SK-MEL-5 (cell line): ENCODE results near the gene ZNF264. TPM values are rescaled to one million over a fixed set of nuclear protein-coding genes. Genes with fewer than 3 reads are reported as not detected.
A peak's percentile ranks its signal among the peaks of the same experiment; 100 is the strongest.
"Not testable (repeated sequence)": the region's sequence is repeated elsewhere in the genome, so short reads cannot be mapped to it uniquely, and the experiment has no call there.

Experiments
- DNase-seq: peaks from one replicate; pipeline ENCODE4 v3.0.0-alpha.2; 2016; ENCODE audit warnings: low read depth, low spot score
- in situ Hi-C: cut with HindIII; loops from 2 replicates; pipeline ENCODE4 v1.10.0; 2016; ENCODE audit warnings: low sequenced_read_pairs, high pct_unique_total_duplicates, low pct_unique_long_range_greater_than_20kb
- polyA plus RNA-seq, 2 experiments: library from polyadenylated mRNA; depleted of rRNA; stranded (reverse); fragments of >200 nt; gene quantifications; 2 replicates each; pipeline ENCODE4 v1.2.3, GENCODE V29; 2015
- total RNA-seq: library from RNA; depleted of rRNA; stranded (reverse); fragments of >200 nt; shearing (Covaris generic); gene quantifications from 2 replicates; pipeline ENCODE4 v1.2.3, GENCODE V29; 2014; rRNA removed

The ZNF264 gene
- 6.3 and 13.6 TPM in 2 replicates for total RNA-seq
- 2.2 and 5.6 TPM in 2 replicates for polyA plus RNA-seq (2015; cell fraction: cytosol; rRNA removed)
- polyA plus RNA-seq (2015; cell fraction: nucleus; rRNA removed) = 22.4 and 45.4 TPM in 2 replicates

- DNase-seq = peak; percentile 79
- in situ Hi-C loops = no loop called here
Measured at GRCh38 chr19:57191141-57192076, at the start of gene ZNF264. Gene ZNF264 (plus strand): TSS chr19:57191500. CDS start chr19:57191914, 414 bp downstream.

- in situ Hi-C loops = no loop called here
Measured at GRCh38 chr19:57141699-57142098, 49.6 kb upstream of the ZNF264 start.

DNA sequence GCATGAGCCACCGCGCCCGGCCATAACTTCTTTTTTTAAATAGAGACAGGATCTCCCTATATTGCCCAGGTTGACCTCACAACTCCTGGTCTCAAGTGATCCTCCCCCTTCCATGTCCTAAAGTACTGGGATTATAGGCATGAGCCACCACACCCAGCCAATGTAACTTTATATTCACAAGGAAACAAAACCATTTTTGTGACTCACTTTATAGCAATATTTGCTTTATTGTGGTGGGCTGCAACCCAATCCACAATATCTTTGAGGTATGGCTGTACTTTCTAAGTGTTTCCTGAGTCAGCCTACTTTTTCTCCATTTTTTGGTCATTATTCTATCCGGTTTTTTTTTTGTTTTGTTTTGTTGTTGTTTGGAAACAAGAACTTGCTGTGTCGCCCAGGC lies 38.4 kb upstream of the ZNF264 start:
- DNase-seq = no peak
- in situ Hi-C loops = no loop called here

More at GRCh38 chr19:57141699-57142098, 49.6 kb upstream of the ZNF264 start:
- DNase-seq = no peak

DNA sequence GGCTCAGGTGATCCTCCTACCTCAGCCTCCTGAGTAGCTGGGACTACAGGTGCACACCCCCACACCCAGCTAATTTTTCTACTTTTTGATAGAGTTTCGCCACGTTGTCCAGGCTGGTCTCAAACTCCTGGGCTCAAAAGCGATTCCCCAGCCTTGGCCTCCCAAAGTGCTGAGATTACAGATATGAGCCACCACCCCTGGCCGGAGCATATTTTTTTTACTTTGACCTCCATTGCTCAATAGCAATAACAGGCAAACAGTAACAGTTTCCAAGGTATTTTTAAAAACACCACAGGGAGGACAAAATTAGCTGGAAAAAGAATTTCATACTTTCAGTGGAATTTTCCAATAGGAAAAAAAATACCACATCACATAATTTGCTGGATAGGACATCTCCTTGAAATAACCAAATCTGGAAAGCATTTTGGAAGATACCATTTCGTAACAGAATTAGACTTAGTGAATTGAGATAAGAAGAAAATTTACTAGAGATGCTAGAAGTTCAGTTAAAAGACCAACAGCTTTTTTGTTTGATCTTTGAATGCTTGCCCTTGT lies 29.2 kb upstream of the ZNF264 start:
- DNase-seq = no peak
- in situ Hi-C loops = no loop called here

DNA sequence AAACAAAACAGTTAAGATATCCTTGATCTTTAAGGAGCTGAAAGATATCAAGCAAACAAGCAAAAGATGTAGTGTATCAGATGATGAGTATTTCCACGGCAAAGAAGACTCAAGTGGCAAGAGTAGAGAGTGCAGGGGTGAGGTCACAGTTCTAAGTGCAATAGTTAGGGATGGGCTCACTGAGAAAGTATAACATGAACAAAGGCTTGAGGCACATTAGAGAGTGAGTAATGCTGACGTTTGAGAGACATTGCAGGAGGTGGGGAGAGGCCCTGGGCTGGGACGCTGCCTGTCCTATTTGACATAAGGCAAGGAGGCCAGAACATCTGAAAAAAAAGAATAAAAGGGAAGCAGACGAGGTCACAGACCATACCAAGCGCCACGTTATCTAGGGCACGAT lies 25.5 kb upstream of the ZNF264 start:
- in situ Hi-C loops = no loop called here
- DNase-seq = no peak

DNA sequence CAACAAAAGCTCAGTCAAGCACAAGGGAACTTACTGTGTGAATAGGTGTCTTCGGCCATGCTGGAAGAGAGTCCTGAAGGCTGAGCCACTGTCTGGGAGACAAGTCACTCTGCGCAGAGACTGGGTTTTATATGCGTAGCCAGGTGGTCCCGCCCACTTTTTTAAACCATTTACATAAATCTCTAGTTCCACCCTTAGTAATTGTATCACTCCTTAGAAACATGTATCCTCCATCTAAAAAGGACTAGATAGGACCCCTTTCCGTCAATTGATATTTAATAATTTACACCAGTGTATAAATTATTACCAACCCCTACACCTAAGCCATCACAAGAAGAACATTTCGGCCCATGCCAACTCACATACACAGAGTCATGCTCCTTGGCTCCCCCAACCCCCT lies 23.9 kb upstream of the ZNF264 start, which contains the start of gene DUXA:
DUXA (minus strand) TSS at position 101 of the 400 bp plus-strand sequence; CDS start at position 59, 42 bp downstream.
- in situ Hi-C loops = no loop called here
- no peak for DNase-seq

GRCh38 chr19:57171551-57172081 lies 19.7 kb upstream of the ZNF264 start:
- DNase-seq = no peak
- in situ Hi-C loops = no loop called here

GRCh38 chr19:57190301-57190700 lies 999 bp upstream of the ZNF264 start:
- in situ Hi-C loops = no loop called here
- DNase-seq = no peak

DNA sequence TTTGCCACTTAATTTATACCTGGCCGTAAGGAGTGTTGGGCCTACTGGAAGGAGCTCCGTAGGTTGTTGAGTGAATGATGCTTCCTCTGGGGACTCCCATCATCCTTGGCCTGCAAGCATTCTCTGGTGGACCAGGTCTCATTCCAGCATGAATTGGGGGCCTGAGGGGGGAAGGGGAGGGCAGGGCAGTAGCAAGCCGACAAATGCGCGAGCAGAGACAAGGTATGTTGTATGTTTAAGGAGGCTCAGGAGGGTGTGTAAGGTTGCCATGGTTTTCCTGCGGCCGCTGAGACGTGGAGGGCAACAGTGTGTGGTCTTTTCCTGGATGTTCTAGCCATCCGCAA lies 749 bp downstream of the ZNF264 start:
- in situ Hi-C loops = no loop called here
- DNase-seq = no peak

DNA sequence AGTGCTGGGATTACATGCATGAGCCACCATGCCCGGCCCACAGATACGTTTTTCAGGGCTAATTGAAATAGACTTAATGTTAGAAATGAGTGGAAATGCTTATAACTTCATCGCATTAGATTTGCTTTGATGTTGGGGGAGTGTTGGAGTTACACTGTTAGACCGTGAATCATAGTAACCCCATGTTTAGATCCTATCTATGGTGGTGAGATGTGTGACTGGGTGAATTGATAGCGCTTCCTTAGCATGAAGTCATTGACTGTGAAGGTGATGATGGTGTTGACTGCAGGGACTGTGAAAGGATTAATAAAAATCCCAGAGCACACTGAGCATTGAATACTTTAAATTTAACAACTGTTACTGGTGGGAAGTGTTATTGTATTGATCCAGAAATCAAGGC lies 1.7 kb downstream of the ZNF264 start:
- in situ Hi-C loops = no loop called here
- no peak for DNase-seq

- DNase-seq, in situ Hi-C loops: not testable (repeated sequence)
Measured at GRCh38 chr19:57197874-57198273, 6.6 kb downstream of the ZNF264 start.

- in situ Hi-C loops = no loop called here
Measured at GRCh38 chr19:57202160-57202559, 10.9 kb downstream of the ZNF264 start.

GRCh38 chr19:57210381-57210780 lies 19.1 kb downstream of the ZNF264 start:
- in situ Hi-C loops = no loop called here
- DNase-seq = no peak

More at GRCh38 chr19:57202160-57202559, 10.9 kb downstream of the ZNF264 start:
- no peak for DNase-seq

GRCh38 chr19:57212109-57212508 lies 20.8 kb downstream of the ZNF264 start:
- in situ Hi-C loops = no loop called here
- DNase-seq = no peak

DNA sequence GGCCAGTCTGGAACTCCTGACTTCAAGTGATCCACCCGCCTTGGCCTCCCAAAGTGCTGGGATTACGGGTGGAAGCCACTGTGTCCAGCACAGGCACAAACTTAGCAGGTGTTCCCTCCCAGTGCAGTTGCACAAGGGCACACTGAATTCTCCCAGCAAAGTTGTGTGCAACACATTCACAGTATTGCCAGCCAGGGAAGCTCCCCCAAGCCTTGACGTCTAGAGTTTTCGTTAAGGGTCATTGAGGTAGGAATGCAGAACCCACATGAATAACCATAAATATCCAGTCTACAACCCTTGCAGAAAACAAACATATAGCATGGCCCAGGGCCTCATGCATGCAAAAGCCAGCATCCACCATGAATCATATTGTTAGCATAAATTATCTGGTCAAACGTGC lies 36.2 kb downstream of the ZNF264 start:
- no peak for DNase-seq
- in situ Hi-C loops = no loop called here

GRCh38 chr19:57231686-57232085 lies 40.4 kb downstream of the ZNF264 start:
- in situ Hi-C loops = no loop called here
- no peak for DNase-seq

DNA sequence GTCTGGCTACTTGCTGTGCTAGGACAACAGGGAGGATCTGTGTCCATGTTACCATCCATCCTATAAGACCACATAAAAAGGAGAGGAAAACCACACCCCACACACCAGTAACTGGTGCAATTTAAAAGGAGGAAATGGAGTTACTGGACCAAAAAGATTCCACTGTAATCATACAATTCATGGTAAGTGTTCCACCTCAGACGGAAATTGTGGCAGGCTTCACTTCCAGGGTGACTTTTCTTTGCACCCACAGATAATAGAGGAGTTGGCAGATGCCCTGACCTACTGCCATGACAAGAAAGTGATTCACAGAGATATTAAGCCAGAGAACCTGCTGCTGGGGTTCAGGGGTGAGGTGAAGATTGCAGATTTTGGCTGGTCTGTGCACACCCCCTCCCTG lies 41.9 kb downstream of the ZNF264 start:
- in situ Hi-C loops = no loop called here
- no peak for DNase-seq

GRCh38 chr19:57239982-57240310 lies 48.6 kb downstream of the ZNF264 start:
- in situ Hi-C loops = no loop called here

More at GRCh38 chr19:57239982-57240310, 48.6 kb downstream of the ZNF264 start:
- no peak for DNase-seq
